Measurements from ENCODE around the gene IQUB. TPM values are rescaled to one million over a fixed set of nuclear protein-coding genes. Genes with fewer than 3 reads are reported as not detected.

The IQUB gene
- polyA plus RNA-seq, 1 donor from 2014 or later = 0.41 TPM

GRCh38 chr7:123433665-123434064 is 100.7 kb downstream of the IQUB start:
- no peak overlapping the region for H3K4me2 ChIP-seq (ENCODE audit: low read length)

GRCh38 chr7:123432601-123433000 is 101.8 kb downstream of the IQUB start:
- no peaks in the 10 kb centered on the region for H3F3A ChIP-seq (ENCODE audit: insufficient read depth, low read length, poor library complexity, severe bottlenecking)
- H3K9me2 ChIP-seq (ENCODE audit: insufficient read depth, low read length) = no peaks in the 10 kb centered on the region
- no peak overlapping the region for H2AFZ ChIP-seq (ENCODE audit: low read depth, low read length)
- no peak overlapping the region for H3K9ac ChIP-seq (ENCODE audit: low read length)
- no peaks in the 10 kb centered on the region for H3K27me3 ChIP-seq (ENCODE audit: insufficient read depth, low read depth, low read length)
- H3K27ac ChIP-seq (ENCODE audit: low read length) = no peak overlapping the region
- no peak overlapping the region for H3K4me3 ChIP-seq (ENCODE audit: low read length)
- H3K79me2 ChIP-seq (replicated peaks; ENCODE audit: insufficient read depth, low read length) = no peaks in the 10 kb centered on the region
- H3K36me3 ChIP-seq (ENCODE audit: insufficient read depth, low read length) = no peaks in the 10 kb centered on the region
- H3K9me3 ChIP-seq (ENCODE audit: low read length) = no peaks in the 10 kb centered on the region
- H4K20me1 ChIP-seq (ENCODE audit: insufficient read depth) = no peaks in the 10 kb centered on the region
- H3K4me2 ChIP-seq (ENCODE audit: low read length) = no peak overlapping the region
- TF ChIP-seq SMC3 (conservative IDR thresholded peaks at IDR 0.05; ENCODE audit: poor library complexity) = no peak
- TF ChIP-seq EP300 (conservative IDR thresholded peaks at IDR 0.05; ENCODE audit: poor library complexity, severe bottlenecking) = no peak
- TF ChIP-seq EZH2 (IDR thresholded peaks at IDR 0.05; ENCODE audit: borderline replicate concordance, insufficient read depth, low read length, poor library complexity, severe bottlenecking) = no peak
- TF ChIP-seq RAD21 (conservative IDR thresholded peaks at IDR 0.05) = no peak
- no peak for TF ChIP-seq POLR2AphosphoS5 (IDR thresholded peaks at IDR 0.05)
- no peak for TF ChIP-seq CTCF (IDR thresholded peaks at IDR 0.05; ENCODE audit: poor library complexity, severe bottlenecking)
- no peak for TF ChIP-seq TAF1 (IDR thresholded peaks at IDR 0.05; ENCODE audit: low read depth)
- TF ChIP-seq MXI1 (conservative IDR thresholded peaks at IDR 0.05; ENCODE audit: poor library complexity, severe bottlenecking) = no peak

More at GRCh38 chr7:123433665-123434064, 100.7 kb downstream of the IQUB start:
- Histone ChIP-seq H3F3A (ENCODE audit: insufficient read depth, low read length, poor library complexity, severe bottlenecking) (no peaks in the 10 kb centered on the region), H3K9ac (ENCODE audit: low read length) (no peak overlapping the region), H3K27ac (ENCODE audit: low read length) (no peak overlapping the region), H3K27me3 (ENCODE audit: insufficient read depth, low read depth, low read length) (no peaks in the 10 kb centered on the region), H3K9me3 (ENCODE audit: low read length) (no peaks in the 10 kb centered on the region), H3K9me2 (ENCODE audit: insufficient read depth, low read length) (no peaks in the 10 kb centered on the region), H3K79me2 (replicated peaks; ENCODE audit: insufficient read depth, low read length) (no peaks in the 10 kb centered on the region), H2AFZ (ENCODE audit: low read depth, low read length) (no peak overlapping the region), H3K36me3 (ENCODE audit: insufficient read depth, low read length) (no peaks in the 10 kb centered on the region), H4K20me1 (ENCODE audit: insufficient read depth) (no peaks in the 10 kb centered on the region), H3K4me3 (ENCODE audit: low read length) (no peak overlapping the region)
- no peak for TF ChIP-seq RAD21 (conservative IDR thresholded peaks at IDR 0.05)
- TF ChIP-seq CTCF (IDR thresholded peaks at IDR 0.05; ENCODE audit: poor library complexity, severe bottlenecking) = no peak
- no peak for TF ChIP-seq TAF1 (IDR thresholded peaks at IDR 0.05; ENCODE audit: low read depth)
- no peak for TF ChIP-seq EP300 (conservative IDR thresholded peaks at IDR 0.05; ENCODE audit: poor library complexity, severe bottlenecking)
- no peak for TF ChIP-seq REST (IDR thresholded peaks at IDR 0.05; ENCODE audit: borderline replicate concordance)
- no peak for TF ChIP-seq MXI1 (conservative IDR thresholded peaks at IDR 0.05; ENCODE audit: poor library complexity, severe bottlenecking)
- no peak for TF ChIP-seq POLR2AphosphoS5 (IDR thresholded peaks at IDR 0.05)
